Right cardiac atrium (tissue), 5 donors: ENCODE results near the gene ECE1. TPM values are rescaled to one million over a fixed set of nuclear protein-coding genes. Genes with fewer than 3 reads are reported as not detected.

Source experiments
- ATAC-seq, 2 donors: fragments of 200-7000 bp; cut with Tn5 transposase; one replicate each; pipeline versions ENCODE4 v1.8.0 to v1.9.1; 2020; ENCODE audit warnings: moderate library complexity in 2 of 2, mild to moderate bottlenecking in 1 of 2
- DNase-seq, 3 donors: peaks; one replicate each; pipeline ENCODE4 v3.0.0-alpha.2; 2020
- H3K27ac ChIP-seq: one replicate; pipeline ENCODE4 v1.5.1; 2013; ENCODE audit warnings: mild to moderate bottlenecking, low read length, control low read depth, moderate library complexity
- H3K27me3 ChIP-seq: one replicate; pipeline ENCODE4 v1.6.1; 2013; ENCODE audit not compliant: control insufficient read depth, insufficient read depth
- H3K4me1 ChIP-seq: one replicate; pipeline ENCODE4 v1.6.1; 2013; ENCODE audit warnings: low read length; ENCODE audit not compliant: control insufficient read depth, insufficient read depth
- H3K4me3 ChIP-seq: one replicate; pipeline ENCODE4 v1.5.1; 2013; ENCODE audit warnings: low read length, control low read depth
- H3K9me3 ChIP-seq: one replicate; pipeline ENCODE4 v1.6.1; 2013; ENCODE audit warnings: low read length; ENCODE audit not compliant: control insufficient read depth
- WGBS: extraction: QIAGEN DNeasy Blood & Tissue Kit; methylation state at CpG from one replicate; pipeline ENCODE4 v1.1.7; 2013; 5-methylcytosine and 5-hydroxymethylcytosine counted together
- intact Hi-C, 4 donors: fragments of 100-400 bp; cut with DNase I; formaldehyde crosslinking; loops; one replicate each; pipeline versions ENCODE4 v1.11.0 to v1.14.0; 2022 to 2023
- polyA plus RNA-seq: library from polyadenylated mRNA; stranded (reverse); fragments of 200-250 nt; gene quantifications from one replicate; pipeline ENCODE4 v1.2.3, GENCODE V29; 2013
- total RNA-seq, 4 donors: library from RNA; stranded (reverse); fragmentation: NEBNext Ultra II Directional; extraction: Animal tissue kit (Norgen Biotek cat#: 25700); gene quantifications; one replicate each; pipeline ENCODE4 v1.2.1, GENCODE V29; 2021
- donor health status: healthy with polysubstance abuse.
- donor health status: DM: no; HTN: yes; CAD: no.
- donor health status: DM: no; HTN: no; CAD: no.
- donor health status: DM: no; HTN: yes; CAD: no; lungs with severe emphysema.
- donor health status: DM: yes; HTN: yes; CAD: no.

Gene ECE1
- total and polyA plus RNA-seq, 5 donors = 76.2 to 158 (median 110) TPM

DNA sequence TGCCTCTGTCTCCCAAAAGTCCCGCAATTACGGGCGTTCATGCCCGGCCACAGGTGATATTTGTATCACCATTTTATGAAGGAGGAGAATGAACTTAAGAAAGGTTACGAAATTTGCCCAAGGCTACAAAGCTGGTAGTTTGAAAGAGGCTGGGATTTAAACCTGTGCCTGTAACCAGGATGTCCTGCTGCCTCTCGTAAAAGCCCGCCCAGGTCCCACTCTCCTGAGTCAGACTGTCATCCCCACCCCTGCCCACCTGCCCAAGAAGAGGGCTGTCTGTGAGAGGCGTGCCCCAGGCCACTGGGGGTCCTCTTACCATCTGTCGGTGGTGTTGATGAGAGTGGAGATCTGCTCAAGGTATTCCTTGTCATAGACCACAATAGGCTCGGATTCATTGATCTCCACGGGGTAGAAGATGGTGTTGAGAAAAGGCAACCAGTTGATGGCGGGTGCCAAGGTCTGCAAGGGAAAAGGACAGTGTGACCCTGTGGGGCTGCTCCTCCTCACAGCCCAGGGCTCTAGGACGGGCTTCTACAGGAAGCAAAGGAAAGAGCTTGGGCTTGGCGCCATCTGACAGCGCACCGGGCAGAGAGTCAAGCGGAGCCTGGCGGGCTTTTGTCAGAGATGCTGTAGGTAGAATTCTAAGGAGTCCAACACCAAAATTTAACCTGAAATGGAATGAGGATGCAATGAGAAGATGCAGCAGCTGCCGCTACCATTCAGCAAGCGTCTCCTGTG, 43.2 kb downstream of the ECE1 start:
- intact Hi-C loops = loop anchor here in 1 of 4 donors (10.0 kb wide), 1 partner anchor 408 kb away; no protein-coding TSS in a partner anchor
- no peaks in the 10 kb centered on the region for H3K27me3 ChIP-seq
- no peak overlapping the region for H3K4me3 ChIP-seq
- H3K4me1 ChIP-seq = peaks cover 2% of the 10 kb centered on the region
- ATAC-seq = no peak
- H3K27ac ChIP-seq = no peak overlapping the region
- H3K9me3 ChIP-seq = no peaks in the 10 kb centered on the region
- peak in 2 of 3 donors; percentile 48 to 50 for DNase-seq
- WGBS = 85% methylated on average over 20 of the region's 20 CpGs

DNA sequence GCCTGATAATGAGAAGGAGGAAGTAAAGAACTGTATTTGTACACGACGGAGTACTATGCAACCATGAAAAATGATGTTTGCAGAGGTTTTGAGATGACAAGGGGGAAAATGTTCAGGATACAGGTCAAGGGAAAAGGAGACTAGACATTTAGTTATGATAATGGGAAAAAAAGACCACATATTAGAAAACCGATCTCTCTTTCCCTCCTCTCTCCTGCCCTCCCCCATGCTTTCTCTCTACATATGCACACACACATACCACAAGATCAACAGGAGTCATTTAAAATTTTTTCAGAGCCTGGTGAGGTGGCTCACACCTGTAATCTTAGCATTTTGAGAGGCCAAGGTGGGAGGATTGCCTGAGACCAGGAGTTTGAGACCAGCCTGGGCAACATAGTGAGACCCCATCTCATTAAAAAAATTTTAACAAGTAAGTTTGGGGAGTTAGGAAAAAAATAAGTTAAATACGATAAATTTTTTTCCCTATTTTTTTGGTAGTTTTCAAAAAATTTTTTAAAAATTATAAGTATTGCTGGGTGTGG, 44.5 kb downstream of the ECE1 start:
- intact Hi-C loops = loop anchor here in 1 of 4 donors (10.0 kb wide), 1 partner anchor 409 kb away; no protein-coding TSS in a partner anchor
- H3K4me3 ChIP-seq = no peak overlapping the region
- no peaks in the 10 kb centered on the region for H3K4me1 ChIP-seq
- DNase-seq = no peak
- no peaks in the 10 kb centered on the region for H3K9me3 ChIP-seq
- no peak for ATAC-seq
- WGBS = 96% methylated on average over 4 of the region's 4 CpGs
- H3K27me3 ChIP-seq = no peaks in the 10 kb centered on the region
- no peak overlapping the region for H3K27ac ChIP-seq

DNA sequence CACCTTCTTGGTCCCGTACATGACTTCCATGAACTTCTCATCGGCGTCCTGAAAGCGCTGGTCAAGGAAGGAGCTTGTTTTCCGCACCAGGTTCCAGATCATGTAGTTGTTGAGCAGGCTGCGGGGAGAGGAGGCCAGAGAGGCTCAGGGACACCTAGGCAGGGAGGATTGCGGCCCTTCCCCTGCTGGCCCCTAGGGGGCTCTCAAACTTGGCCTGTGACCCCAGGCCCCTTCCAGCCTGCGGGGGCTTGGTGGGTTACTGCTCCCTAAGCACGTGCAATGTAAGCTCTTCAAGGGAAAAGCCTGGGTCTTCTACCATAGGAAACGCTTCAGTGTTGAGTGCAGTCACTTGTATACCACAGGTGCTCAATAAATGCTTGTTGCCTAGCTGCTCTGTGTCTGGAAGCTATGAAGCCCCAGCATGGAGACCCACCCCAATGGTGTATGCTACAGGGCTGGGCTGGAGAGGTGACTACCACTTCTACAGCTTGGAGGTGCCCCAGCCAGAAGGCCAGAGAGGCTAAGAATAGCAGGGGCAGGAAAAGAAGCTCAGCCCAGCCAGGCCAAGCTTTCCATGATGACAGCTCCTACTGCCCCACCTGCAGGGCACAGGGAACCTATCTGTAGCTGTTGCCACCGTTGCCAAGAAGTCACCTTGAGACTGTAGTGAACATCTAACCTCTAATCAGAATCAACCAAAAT, 45.1 kb downstream of the ECE1 start:
- WGBS = 93% methylated on average over 11 of the region's 11 CpGs
- no peaks in the 10 kb centered on the region for H3K4me1 ChIP-seq
- no peaks in the 10 kb centered on the region for H3K9me3 ChIP-seq
- peak in 2 of 3 donors; percentile 39 to 43 for DNase-seq
- intact Hi-C loops = loop anchor here in 1 of 4 donors (10.0 kb wide), 1 partner anchor 410 kb away; no protein-coding TSS in a partner anchor
- no peak overlapping the region for H3K27ac ChIP-seq
- ATAC-seq = no peak
- no peak overlapping the region for H3K4me3 ChIP-seq
- H3K27me3 ChIP-seq = no peaks in the 10 kb centered on the region

DNA sequence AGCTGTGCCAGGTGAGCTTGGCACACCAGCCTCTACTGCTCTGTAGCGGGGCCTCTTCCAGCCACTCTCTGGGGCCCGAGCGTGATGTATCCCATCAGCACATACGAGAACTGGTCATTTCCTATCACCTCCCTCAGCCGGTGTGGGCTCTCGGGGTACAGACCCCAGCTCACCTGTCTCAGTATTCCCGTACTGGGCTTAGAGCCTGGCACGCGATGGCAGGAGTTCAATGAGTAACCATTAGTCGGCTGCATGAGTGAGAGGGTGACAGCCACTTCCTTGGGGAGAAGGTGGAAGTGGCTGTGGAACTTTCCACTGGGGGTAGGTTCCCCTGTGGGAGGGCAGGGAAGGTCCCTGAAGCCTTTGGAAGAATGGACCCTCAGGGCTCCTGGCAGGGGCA, 46.1 kb downstream of the ECE1 start:
- Histone ChIP-seq H3K27ac (no peak overlapping the region), H3K4me3 (no peak overlapping the region), H3K27me3 (no peaks in the 10 kb centered on the region), H3K9me3 (no peaks in the 10 kb centered on the region), H3K4me1 (peaks cover 2% of the 10 kb centered on the region)
- ATAC-seq (no peak), DNase-seq (peak in 2 of 3 donors; percentile 29 to 34)
- intact Hi-C loops = loop anchor here in 1 of 4 donors (10.0 kb wide), 1 partner anchor 411 kb away; no protein-coding TSS in a partner anchor
- 91% methylated on average over 10 of the region's 10 CpGs for WGBS

DNA sequence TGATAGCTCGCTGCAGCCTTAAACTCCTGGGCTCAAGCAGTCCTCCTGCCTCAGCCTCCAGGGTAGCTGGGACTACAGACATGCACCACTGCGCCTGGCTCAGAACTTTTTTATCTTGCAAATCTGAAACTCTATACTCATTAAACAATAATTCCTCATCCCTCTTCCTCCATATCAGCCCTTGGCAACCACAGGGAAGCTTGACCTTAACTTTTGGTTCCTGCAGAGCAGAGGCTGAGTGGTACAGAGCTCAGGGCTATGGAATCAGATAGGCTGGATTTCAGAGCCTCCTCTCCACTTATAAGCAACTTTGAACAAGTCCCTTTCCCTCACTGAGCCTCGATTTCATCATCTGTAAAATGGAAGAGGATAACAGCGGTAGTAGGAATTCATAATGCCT, 47.4 kb downstream of the ECE1 start:
- no peak overlapping the region for H3K27ac ChIP-seq
- peaks cover 4% of the 10 kb centered on the region for H3K4me1 ChIP-seq
- no peak for DNase-seq
- ATAC-seq = no peak
- no peaks in the 10 kb centered on the region for H3K27me3 ChIP-seq
- 91% methylated on average over 4 of the region's 4 CpGs for WGBS
- no peak overlapping the region for H3K4me3 ChIP-seq
- intact Hi-C loops = loop anchor here in 1 of 4 donors (10.0 kb wide), 1 partner anchor 412 kb away; no protein-coding TSS in a partner anchor
- no peaks in the 10 kb centered on the region for H3K9me3 ChIP-seq

DNA sequence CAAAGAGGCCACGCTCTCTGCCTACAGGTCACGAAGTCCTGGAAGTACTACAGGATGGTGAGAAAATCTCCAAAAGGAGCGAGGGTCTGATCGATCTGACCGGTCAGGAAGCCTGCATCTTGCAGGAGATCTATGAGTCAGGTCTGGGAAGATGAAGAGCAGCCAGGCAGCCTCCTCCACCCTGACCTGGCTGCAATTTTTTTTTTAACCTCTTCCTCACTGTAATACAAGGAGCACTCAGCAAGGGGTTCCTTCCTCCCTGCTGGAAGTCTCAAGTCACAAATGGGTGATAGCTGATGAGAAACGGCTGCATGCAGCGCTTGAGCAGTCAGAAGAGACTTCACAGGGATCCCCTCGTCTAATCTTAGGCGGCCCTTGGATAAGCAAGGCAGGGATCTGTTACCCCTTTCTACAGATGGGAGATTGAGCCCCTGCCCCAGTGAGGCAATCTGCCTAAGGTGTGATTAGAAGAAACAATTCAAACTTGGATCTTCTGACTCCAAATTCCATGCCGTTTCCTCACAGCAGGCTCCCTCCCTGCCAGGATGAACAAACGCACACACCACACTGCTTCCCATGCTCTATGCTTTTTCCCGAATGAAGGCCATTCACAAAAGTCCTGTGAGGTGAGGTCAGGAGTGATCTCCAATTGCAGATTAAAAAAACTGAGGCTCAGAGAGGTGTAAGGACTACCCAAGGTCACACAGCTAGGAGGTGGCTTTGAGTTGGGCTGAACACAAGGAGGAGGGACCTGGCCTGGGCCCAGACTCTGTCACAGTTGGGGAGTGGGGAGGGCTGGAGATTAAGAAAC, 48.3 kb downstream of the ECE1 start:
- intact Hi-C loops = loop anchor here in 1 of 4 donors (10.0 kb wide), 1 partner anchor 413 kb away; no protein-coding TSS in a partner anchor
- ATAC-seq = peak in 1 of 2 donors; percentile 4
- WGBS = 77% methylated on average over 12 of the region's 12 CpGs

DNA sequence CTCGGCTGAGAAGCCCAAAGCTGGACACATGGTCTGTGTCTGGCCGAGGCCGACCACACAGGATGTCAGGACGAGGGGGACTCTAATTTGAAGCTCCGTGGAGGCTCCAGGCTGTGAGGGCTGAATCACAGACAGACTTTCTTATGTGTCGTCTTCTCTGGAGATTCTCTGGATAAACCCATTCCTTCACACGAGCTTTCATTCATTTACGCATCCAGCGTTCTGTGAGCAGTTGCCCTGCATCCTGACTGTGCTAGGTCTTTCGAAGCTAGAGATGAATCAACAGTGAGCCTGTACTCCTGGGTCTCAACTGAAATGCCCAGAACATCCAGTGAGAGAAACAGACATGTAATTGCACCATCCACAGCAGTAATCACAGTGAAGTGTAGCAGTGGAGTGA, 49.6 kb downstream of the ECE1 start:
- Histone ChIP-seq H3K4me1 (peaks cover 4% of the 10 kb centered on the region), H3K27ac (no peak overlapping the region), H3K9me3 (no peaks in the 10 kb centered on the region), H3K4me3 (no peak overlapping the region), H3K27me3 (no peaks in the 10 kb centered on the region)
- ATAC-seq (no peak), DNase-seq (peak in 2 of 3 donors; percentile 19 to 27)
- intact Hi-C loops = loop anchor here in 1 of 4 donors (10.0 kb wide), 1 partner anchor 414 kb away; no protein-coding TSS in a partner anchor
- WGBS = 80% methylated on average over 10 of the region's 10 CpGs

More for the DNA sequence above, 48.3 kb downstream of the ECE1 start:
- H3K27ac ChIP-seq = no peak overlapping the region
- no peaks in the 10 kb centered on the region for H3K27me3 ChIP-seq
- H3K4me3 ChIP-seq = no peak overlapping the region
- peak in 2 of 3 donors; percentile 11 for DNase-seq
- H3K4me1 ChIP-seq = peaks cover 4% of the 10 kb centered on the region
- H3K9me3 ChIP-seq = no peaks in the 10 kb centered on the region

DNA sequence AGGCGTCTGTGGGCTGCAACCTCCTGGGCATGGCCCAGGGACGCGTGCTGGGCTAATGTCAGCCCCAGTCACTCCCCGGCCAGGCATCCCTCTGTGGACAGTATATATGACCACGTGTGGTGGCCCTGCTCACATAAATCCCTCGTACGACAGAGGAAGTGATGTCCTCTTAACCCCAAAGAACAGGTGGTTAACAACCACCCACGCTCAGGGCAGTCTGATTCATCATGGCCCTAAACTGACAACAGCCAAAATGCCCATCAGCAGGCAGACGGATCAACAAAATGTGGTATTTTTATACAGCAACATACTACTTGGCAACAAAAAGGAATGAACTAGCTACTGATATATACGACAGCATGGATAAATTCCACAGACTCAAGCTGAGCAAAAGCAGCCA, 51.0 kb downstream of the ECE1 start:
- no peaks in the 10 kb centered on the region for H3K27me3 ChIP-seq
- intact Hi-C loops = loop anchor here in 2 of 4 donors (10.0 kb wide), 1 partner anchor 416 kb away; no protein-coding TSS in a partner anchor
- no peaks in the 10 kb centered on the region for H3K9me3 ChIP-seq
- ATAC-seq (no peak), DNase-seq (peak in 1 of 3 donors; percentile 43)
- no peak overlapping the region for H3K4me3 ChIP-seq
- peaks cover 4% of the 10 kb centered on the region for H3K4me1 ChIP-seq
- 73% methylated on average over 10 of the region's 10 CpGs for WGBS
- H3K27ac ChIP-seq = no peak overlapping the region

DNA sequence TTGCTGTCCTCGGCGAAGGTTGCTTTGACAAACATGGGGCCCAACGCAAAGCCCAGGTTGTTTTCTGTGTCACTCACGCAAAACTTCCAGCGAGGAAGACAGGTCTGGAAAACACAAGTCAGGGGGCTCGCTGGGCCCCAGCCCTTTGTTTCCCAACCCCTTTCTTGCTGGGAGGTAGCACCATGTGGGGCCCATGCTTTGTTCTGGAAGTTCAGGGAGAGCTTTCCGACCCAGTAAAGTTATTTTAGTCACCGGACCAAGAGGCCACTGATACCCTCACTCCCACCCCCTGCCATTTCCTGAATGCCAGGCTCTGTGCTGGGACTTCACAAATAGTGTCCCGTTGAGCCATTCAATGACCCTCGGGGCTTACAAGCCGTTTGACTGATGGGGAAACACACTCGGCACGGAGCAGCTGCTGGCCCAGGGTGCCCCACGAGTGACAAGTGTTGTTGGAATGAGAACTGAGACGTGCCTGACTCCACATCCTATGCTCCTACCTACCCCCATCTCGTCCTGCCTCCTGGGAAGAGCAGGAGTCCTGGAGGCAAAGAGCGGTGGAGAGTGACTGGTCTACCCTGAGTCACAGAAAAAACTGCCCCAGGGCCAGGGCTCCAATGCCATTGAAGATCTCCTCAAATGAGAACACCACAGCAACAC, 52.0 kb downstream of the ECE1 start:
- Histone ChIP-seq H3K9me3 (no peaks in the 10 kb centered on the region), H3K4me3 (no peak overlapping the region), H3K4me1 (peaks cover 4% of the 10 kb centered on the region), H3K27me3 (no peaks in the 10 kb centered on the region), H3K27ac (peak overlapping the region; percentile 88)
- intact Hi-C loops = loop anchor here in 2 of 4 donors (10.0 kb wide), 1 partner anchor 417 kb away; no protein-coding TSS in a partner anchor
- WGBS = 66% methylated on average over 17 of the region's 17 CpGs
- peak; percentile 6 to 14 for ATAC-seq
- DNase-seq = peak in 1 of 3 donors; percentile 57
